ENCODE measurements around the gene PAF1.

DNA sequence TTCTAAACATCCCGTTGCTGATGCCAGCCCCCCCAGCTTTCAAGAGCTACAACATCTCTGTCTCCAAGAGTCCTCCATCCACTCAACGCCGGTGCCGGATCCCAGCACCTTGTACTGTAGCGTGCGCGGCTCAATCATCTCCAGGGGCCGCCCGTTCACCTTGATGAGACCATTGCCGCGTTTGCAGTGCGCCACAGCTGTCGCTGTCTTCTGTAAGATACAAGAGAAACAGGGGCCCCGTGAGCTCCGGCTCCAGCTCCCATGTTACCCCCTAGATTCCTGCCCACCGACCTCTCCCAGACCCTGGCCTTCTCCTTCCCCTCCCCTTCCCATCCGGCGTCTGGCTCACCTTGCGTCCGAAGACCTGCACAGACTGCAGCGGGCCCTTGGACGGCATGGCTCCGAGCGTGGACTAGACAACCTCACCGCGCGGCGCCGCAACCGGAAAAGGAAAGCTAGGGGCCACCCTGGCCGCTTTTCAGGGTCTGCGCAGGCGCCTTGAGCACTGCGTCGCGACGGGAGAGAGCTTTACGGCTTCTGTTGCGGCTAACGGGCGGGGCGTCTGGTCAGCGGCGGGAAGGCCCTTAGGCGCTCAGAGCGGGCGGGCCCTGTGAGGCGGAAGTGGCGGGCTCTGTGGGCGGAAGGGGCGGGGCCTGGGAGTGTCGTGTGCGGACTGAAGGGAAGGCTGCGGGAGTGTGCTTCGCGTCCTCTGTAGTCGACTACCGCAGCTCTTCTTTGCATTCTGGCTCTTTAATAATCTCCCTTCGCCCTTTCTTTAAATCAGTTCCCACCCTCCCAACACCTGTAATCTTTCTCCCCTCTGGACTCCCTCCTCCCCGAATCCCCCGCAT, 44.8 kb upstream of the PAF1 start, which contains the start of gene RPS16:
- TF ChIP-seq POLR2A (IDR thresholded peaks at IDR 0.05) (peak; percentile 97), CTCF (IDR thresholded peaks at IDR 0.05) (no peak)

Data from Peyer's patch (tissue), 4 donors.